ENCODE results near the gene MUTYH.

The MUTYH gene

DNA sequence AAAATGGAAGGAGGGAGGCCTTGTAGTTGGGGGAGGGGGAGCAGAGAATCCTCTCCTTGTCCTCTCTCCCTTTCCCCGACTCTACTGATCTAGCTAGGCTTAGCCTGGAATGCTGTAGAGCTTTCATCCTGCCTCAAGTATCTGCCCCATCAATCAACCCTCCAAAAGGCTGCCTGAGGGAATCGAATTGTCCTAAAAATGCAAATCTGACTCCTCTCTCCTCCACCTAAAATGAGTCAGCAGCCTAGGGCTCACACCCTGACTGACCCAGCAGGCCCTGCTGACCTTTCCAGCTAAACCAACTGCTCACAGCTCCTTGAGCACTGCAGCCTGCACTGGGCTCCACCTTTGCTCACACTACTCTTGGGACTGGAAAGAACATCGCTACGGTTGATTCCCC, 10.8 kb downstream of the MUTYH start:
- H3K36me3 ChIP-seq (ENCODE audit: control insufficient read depth, insufficient read depth, low read length) = peaks cover 31% of the 10 kb centered on the region
- no peaks in the 10 kb centered on the region for H3K27me3 ChIP-seq (ENCODE audit: control insufficient read depth, insufficient read depth, low read length)
- H3K9ac ChIP-seq (ENCODE audit: low read depth, low read length) = peak overlapping the region; percentile 60
- peaks cover 10% of the 10 kb centered on the region for H3K4me1 ChIP-seq (ENCODE audit: control insufficient read depth, insufficient read depth, low read length)
- H3K9me3 ChIP-seq (ENCODE audit: control insufficient read depth, insufficient read depth, low read length) = no peaks in the 10 kb centered on the region
- peak overlapping the region; percentile 81 for H3K4me3 ChIP-seq (ENCODE audit: low read depth, low read length)

DNA sequence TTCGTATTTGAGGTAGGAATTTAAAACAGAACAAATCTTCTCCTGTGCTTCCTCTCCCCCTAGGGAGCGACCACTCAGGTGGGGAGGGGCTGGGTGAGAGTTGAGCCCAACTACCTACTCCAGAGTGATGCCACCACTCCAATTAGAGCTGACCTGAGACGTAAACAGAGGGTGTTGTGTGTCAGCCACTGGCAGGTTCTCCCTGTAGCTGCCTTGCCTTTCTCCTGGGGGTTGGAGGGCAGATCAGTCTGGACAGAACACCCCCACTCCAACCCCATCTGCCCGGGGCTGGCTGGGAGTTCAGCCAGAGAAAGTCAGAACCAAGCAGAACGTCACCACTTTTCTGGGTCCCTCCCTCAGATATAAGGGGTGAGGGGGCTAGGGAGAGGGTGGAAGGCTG, 11.6 kb downstream of the MUTYH start:
- Histone ChIP-seq H3K27me3 (ENCODE audit: control insufficient read depth, insufficient read depth, low read length) (no peaks in the 10 kb centered on the region), H3K9ac (ENCODE audit: low read depth, low read length) (peak overlapping the region; percentile 60), H3K36me3 (ENCODE audit: control insufficient read depth, insufficient read depth, low read length) (peaks cover 24% of the 10 kb centered on the region), H3K4me1 (ENCODE audit: control insufficient read depth, insufficient read depth, low read length) (peaks cover 10% of the 10 kb centered on the region), H3K4me3 (ENCODE audit: low read depth, low read length) (peak overlapping the region; percentile 81), H3K9me3 (ENCODE audit: control insufficient read depth, insufficient read depth, low read length) (no peaks in the 10 kb centered on the region)

DNA sequence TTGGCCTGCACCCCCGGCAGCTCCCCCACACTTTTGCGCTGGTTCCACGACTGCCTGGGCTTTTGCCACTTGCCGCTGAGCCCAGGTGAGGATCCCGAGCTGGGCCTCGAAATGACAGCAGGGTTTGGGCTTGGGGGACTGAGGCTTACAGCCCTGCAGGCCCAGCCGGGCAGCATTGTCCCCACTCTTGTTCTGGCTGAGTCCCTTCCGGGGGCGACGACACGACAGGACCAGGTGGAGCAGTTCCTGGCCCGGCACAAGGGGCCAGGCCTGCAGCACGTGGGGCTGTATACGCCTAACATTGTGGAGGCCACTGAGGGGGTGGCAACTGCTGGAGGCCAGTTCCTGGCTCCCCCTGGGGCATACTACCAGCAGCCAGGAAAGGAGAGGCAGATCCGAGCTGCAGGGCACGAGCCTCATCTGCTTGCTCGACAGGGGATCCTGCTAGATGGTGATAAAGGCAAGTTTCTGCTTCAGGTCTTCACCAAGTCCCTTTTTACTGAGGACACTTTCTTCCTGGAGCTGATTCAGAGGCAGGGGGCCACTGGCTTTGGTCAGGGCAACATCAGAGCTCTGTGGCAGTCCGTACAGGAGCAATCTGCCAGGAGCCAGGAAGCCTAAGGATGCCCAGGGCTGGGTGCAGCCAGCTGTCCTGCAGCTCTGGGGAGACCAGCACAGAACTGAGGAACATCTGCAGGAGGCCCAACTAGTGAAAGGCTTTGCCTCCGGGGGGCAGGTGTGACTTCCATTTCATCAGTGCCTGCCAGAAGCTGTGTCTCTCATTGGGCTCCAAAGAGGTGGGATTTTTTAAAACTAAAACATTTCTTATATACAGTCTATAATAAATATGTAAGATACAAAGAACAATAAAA, 12.4 kb downstream of the MUTYH start:
- H3K27me3 ChIP-seq (ENCODE audit: control insufficient read depth, insufficient read depth, low read length) = no peaks in the 10 kb centered on the region
- peaks cover 10% of the 10 kb centered on the region for H3K4me1 ChIP-seq (ENCODE audit: control insufficient read depth, insufficient read depth, low read length)
- peaks cover 16% of the 10 kb centered on the region for H3K36me3 ChIP-seq (ENCODE audit: control insufficient read depth, insufficient read depth, low read length)
- H3K9me3 ChIP-seq (ENCODE audit: control insufficient read depth, insufficient read depth, low read length) = no peaks in the 10 kb centered on the region
- peak overlapping the region; percentile 81 for H3K4me3 ChIP-seq (ENCODE audit: low read depth, low read length)
- peak overlapping the region; percentile 91 for H3K9ac ChIP-seq (ENCODE audit: low read depth, low read length)

DNA sequence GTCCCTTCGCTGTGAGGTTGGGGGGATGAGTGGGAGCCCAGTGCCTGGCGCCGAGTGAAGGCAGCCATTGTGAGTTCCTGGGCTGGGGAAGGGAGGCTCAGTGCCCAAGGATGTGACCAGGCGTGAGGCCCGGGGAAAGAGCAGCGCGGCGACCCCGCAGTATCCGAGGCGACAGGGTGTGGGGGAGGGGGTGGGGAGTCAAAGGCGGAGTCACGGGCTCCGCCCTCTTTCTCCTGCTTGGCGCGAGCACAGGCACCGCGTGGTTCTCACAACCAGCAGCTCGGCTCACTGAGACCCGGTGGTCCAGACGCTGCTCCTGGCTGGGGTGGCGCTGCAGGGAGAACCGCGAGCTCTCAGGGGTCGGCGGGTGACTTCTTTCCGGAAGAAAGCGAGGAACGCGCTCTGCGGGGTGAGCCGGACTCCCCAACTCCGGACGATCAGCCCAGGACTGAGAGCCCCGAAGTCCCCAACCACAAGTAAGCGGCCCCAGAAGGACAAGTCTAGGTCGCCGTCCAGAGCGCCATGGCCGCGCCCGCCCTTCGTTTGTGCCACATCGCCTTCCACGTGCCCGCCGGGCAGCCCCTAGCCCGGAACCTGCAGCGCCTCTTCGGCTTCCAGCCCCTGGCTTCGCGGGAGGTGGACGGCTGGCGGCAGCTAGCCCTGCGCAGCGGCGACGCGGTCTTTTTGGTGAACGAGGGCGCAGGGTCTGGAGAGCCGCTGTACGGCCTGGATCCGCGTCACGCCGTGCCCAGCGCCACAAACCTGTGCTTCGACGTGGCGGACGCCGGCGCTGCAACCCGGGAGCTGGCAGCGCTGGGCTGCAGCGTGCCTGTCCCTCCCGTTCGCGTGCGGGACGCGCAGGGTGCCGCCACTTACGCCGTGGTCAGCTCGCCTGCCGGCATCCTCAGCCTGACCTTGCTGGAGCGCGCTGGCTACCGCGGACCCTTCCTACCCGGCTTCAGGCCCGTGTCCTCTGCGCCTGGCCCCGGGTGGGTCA, 13.3 kb downstream of the MUTYH start, which contains the start of gene HPDL:
Gene HPDL, plus strand, starts transcription at position 269 of the 997 bp plus-strand sequence. Its CDS starts 254 bp downstream, at position 523.
- Histone ChIP-seq H3K9ac (ENCODE audit: low read depth, low read length) (peak within 1 kb of the TSS; percentile 91), H3K4me3 (ENCODE audit: low read depth, low read length) (peak within 1 kb of the TSS; percentile 81), H3K4me1 (ENCODE audit: control insufficient read depth, insufficient read depth, low read length) (peaks cover 10% of the 10 kb centered on the region)

DNA sequence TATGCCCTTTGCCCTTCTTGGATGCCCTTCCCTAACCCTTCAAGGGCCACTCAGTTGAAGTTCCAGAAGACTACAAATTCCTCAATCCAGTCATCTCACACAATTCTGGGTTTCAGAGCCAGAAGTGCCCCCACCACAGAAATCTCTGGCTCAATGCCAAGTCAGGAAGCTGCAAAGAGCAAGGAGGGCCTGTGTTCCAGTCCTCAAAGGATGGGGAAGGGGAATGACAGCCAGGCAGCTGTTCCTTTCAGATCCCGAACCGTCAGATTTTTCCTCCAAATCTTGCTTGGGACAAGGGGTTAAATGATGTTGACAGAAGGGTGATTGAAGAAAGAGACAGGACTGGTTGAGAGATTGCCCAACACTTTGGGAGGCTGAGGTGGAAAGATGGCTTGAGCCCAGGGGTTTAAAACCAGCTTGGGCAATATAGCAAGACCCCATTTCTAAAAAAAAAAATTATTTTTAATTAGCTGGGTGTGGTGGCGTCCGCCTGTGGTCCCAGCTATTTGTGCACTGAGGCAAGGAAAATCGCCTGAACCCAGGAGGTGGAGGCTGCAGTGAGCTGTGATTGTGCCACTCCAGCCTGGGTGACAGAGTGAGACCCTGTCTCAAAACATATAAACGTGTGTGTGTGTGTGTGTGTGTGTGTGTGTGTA, 14.3 kb downstream of the MUTYH start:
- peaks cover 13% of the 10 kb centered on the region for H3K4me1 ChIP-seq (ENCODE audit: control insufficient read depth, insufficient read depth, low read length)
- no peaks in the 10 kb centered on the region for H3K9me3 ChIP-seq (ENCODE audit: control insufficient read depth, insufficient read depth, low read length)
- H3K36me3 ChIP-seq (ENCODE audit: control insufficient read depth, insufficient read depth, low read length) = peaks cover under 1% of the 10 kb centered on the region
- H3K9ac ChIP-seq (ENCODE audit: low read depth, low read length) = peak overlapping the region; percentile 91
- H3K27me3 ChIP-seq (ENCODE audit: control insufficient read depth, insufficient read depth, low read length) = no peaks in the 10 kb centered on the region
- peak overlapping the region; percentile 81 for H3K4me3 ChIP-seq (ENCODE audit: low read depth, low read length)

More for the DNA sequence above, 13.3 kb downstream of the MUTYH start, which contains the start of gene HPDL:
- no peaks in the 10 kb centered on the region for H3K27me3 ChIP-seq (ENCODE audit: control insufficient read depth, insufficient read depth, low read length)
- H3K9me3 ChIP-seq (ENCODE audit: control insufficient read depth, insufficient read depth, low read length) = no peaks in the 10 kb centered on the region
- peaks cover 6% of the 10 kb centered on the region for H3K36me3 ChIP-seq (ENCODE audit: control insufficient read depth, insufficient read depth, low read length)

DNA sequence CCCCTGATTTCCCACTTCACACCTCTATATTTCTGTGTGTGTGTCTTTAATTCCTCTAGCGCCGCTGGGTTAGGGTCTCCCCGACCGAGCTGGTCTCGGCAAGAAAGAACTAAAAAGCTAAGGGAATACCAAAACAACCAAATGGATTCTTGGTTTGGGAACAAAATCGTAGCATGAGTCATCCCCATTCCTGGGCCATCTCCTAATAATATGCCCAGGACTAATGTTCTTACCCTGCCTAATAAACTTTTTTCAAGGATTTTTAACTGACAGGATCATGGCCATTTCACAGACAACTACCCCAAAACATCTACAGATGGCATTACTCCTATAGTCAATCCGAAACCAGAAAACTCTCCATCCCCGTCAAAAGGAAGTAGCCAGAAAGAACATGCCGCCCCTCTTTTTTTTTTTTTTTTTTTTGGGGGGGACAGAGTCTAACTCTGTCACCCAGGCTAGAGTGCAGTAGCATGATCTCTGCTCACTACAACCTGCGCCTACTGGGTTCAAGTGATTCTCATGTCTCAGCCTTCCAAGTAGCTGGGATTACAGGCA, 17.7 kb downstream of the MUTYH start:
- Histone ChIP-seq H3K27me3 (ENCODE audit: control insufficient read depth, insufficient read depth, low read length) (no peaks in the 10 kb centered on the region), H3K9ac (ENCODE audit: low read depth, low read length) (no peak overlapping the region), H3K4me3 (ENCODE audit: low read depth, low read length) (no peak overlapping the region), H3K9me3 (ENCODE audit: control insufficient read depth, insufficient read depth, low read length) (no peaks in the 10 kb centered on the region), H3K36me3 (ENCODE audit: control insufficient read depth, insufficient read depth, low read length) (no peaks in the 10 kb centered on the region), H3K4me1 (ENCODE audit: control insufficient read depth, insufficient read depth, low read length) (peaks cover 9% of the 10 kb centered on the region)

DNA sequence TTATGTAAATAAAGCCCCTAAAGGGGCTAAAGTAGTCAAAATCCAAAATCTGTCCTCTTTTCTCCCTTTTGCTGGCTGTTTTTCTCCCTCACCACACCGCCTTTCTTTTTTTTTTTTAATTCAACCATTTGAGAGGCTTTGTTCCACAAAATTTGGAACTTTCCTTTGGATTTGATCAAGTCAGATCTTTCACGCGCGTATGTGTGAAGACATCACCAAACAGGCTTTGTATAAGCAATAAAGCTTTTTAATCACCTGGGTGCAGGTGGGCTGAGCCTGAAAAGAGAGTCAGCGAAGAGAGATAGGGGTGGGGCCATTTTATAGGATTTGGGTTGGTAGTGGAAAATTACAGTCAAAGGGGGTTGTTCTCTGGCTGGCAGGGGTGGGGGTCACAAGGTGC, 18.8 kb downstream of the MUTYH start:
- peak overlapping the region; percentile 13 for H3K9ac ChIP-seq (ENCODE audit: low read depth, low read length)

DNA sequence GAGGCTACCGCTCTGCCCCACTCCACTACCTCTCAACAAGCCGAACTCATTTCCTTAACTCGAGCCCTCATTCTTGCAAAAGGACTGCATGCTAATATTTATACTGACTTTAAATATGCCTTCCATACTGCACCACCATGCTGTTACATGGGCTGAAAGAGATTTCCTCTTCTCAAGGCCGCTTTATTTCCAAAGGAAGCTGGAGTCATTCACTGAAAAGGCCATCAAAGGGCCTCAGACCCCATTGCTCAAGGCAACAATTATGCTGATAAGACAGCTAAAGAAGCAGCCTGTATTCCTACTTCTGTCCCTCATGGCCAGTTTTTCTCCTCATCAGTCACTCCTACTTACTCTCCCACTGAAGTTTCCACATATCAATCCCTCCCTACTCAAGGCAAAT, 20.5 kb downstream of the MUTYH start:
- Histone ChIP-seq H3K4me1 (ENCODE audit: control insufficient read depth, insufficient read depth, low read length) (peaks cover 12% of the 10 kb centered on the region), H3K9me3 (ENCODE audit: control insufficient read depth, insufficient read depth, low read length) (no peaks in the 10 kb centered on the region), H3K9ac (ENCODE audit: low read depth, low read length) (no peak overlapping the region), H3K36me3 (ENCODE audit: control insufficient read depth, insufficient read depth, low read length) (no peaks in the 10 kb centered on the region), H3K27me3 (ENCODE audit: control insufficient read depth, insufficient read depth, low read length) (no peaks in the 10 kb centered on the region), H3K4me3 (ENCODE audit: low read depth, low read length) (no peak overlapping the region)

More for the DNA sequence above, 18.8 kb downstream of the MUTYH start:
- Histone ChIP-seq H3K4me1 (ENCODE audit: control insufficient read depth, insufficient read depth, low read length) (peaks cover 12% of the 10 kb centered on the region), H3K36me3 (ENCODE audit: control insufficient read depth, insufficient read depth, low read length) (no peaks in the 10 kb centered on the region), H3K27me3 (ENCODE audit: control insufficient read depth, insufficient read depth, low read length) (no peaks in the 10 kb centered on the region), H3K4me3 (ENCODE audit: low read depth, low read length) (no peak overlapping the region), H3K9me3 (ENCODE audit: control insufficient read depth, insufficient read depth, low read length) (no peaks in the 10 kb centered on the region)

DNA sequence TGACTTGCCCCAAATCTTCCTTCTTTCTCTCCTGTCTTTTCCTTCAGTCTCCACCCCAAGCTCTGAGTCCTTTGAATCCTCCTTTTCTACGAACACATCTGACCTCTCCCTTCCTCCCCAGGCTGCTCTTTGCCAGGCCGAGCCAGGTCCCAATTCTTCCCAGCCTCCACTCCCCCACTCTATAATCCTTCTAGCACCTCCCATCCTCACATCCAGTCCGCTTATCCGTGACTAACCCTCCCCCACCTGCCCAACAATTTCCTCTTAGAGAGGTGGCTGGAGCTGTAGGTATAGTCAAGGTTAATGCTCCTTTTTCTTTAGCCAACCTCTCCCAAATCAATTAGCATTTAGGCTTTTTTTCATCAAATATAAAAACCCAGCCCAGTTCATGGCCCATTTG, 23.1 kb downstream of the MUTYH start:
- no peaks in the 10 kb centered on the region for H3K36me3 ChIP-seq (ENCODE audit: control insufficient read depth, insufficient read depth, low read length)
- no peaks in the 10 kb centered on the region for H3K27me3 ChIP-seq (ENCODE audit: control insufficient read depth, insufficient read depth, low read length)
- H3K4me1 ChIP-seq (ENCODE audit: control insufficient read depth, insufficient read depth, low read length) = peaks cover 12% of the 10 kb centered on the region
- H3K9me3 ChIP-seq (ENCODE audit: control insufficient read depth, insufficient read depth, low read length) = no peaks in the 10 kb centered on the region
- no peak overlapping the region for H3K9ac ChIP-seq (ENCODE audit: low read depth, low read length)
- H3K4me3 ChIP-seq (ENCODE audit: low read depth, low read length) = no peak overlapping the region

DNA sequence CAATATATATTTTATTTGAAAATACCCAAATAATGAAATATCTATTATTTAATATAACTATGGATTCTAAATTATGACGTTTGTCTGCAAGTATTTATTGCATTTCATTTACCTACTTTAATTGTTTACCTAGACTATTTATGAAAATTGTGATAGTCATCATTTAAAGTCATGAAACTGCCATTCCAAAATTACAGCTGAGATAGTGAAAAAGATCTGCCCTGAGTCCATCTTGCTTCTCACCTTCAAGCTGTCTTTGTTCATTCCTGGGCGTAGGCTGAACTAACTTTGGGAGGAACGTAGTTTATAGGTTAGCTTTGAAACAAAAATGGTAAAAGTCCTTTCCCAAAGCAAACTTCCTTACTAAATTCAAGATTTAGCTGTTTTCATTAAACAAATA, 26.0 kb downstream of the MUTYH start:
- H3K27me3 ChIP-seq (ENCODE audit: control insufficient read depth, insufficient read depth, low read length) = no peaks in the 10 kb centered on the region
- no peak overlapping the region for H3K4me3 ChIP-seq (ENCODE audit: low read depth, low read length)
- no peaks in the 10 kb centered on the region for H3K36me3 ChIP-seq (ENCODE audit: control insufficient read depth, insufficient read depth, low read length)
- peaks cover 3% of the 10 kb centered on the region for H3K4me1 ChIP-seq (ENCODE audit: control insufficient read depth, insufficient read depth, low read length)
- no peaks in the 10 kb centered on the region for H3K9me3 ChIP-seq (ENCODE audit: control insufficient read depth, insufficient read depth, low read length)
- H3K9ac ChIP-seq (ENCODE audit: low read depth, low read length) = no peak overlapping the region

DNA sequence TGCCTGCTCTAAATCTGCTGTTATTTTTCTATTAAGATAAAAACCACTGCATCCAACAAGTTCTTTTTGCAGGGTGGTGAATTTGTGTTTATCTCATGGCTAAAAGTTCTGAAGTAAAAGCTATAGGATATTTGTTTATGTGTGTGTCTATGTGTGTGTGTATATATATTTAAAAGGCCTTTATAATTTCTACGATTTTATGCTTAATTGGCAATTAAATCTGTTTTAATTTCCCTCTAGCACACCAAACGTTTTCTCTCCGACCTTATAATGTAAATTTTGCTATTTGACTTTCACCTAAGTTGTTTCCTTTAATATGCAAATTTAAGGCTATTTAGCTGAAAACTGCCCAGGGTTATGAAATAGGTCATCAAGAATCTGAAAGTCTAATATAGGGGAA, 33.3 kb downstream of the MUTYH start:
- no peaks in the 10 kb centered on the region for H3K27me3 ChIP-seq (ENCODE audit: control insufficient read depth, insufficient read depth, low read length)
- H3K4me3 ChIP-seq (ENCODE audit: low read depth, low read length) = peak overlapping the region; percentile 4
- peak overlapping the region; percentile 14 for H3K9ac ChIP-seq (ENCODE audit: low read depth, low read length)
- no peaks in the 10 kb centered on the region for H3K36me3 ChIP-seq (ENCODE audit: control insufficient read depth, insufficient read depth, low read length)
- peaks cover 30% of the 10 kb centered on the region for H3K4me1 ChIP-seq (ENCODE audit: control insufficient read depth, insufficient read depth, low read length)
- no peaks in the 10 kb centered on the region for H3K9me3 ChIP-seq (ENCODE audit: control insufficient read depth, insufficient read depth, low read length)
